GM12892 (cell line): Measurements from ENCODE around the gene SLC6A6.
"Not testable (repeated sequence)": the region's sequence is repeated elsewhere in the genome, so short reads cannot be mapped to it uniquely, and the experiment has no call there.

ENCODE experiments used
- DNase-seq: peaks from one replicate; pipeline ENCODE4 v3.0.0; 2011; ENCODE audit not compliant: insufficient read length
- FAIRE-seq: peaks from 2 replicates; lab custom pipeline; 2011; peaks lifted over from hg19 to GRCh38; lab: Jason Lieb, UNC
- POLR2A ChIP-seq: IDR thresholded peaks from 2 replicates; pipeline ENCODE4 v1.6.1; 2011; ENCODE audit warnings: low read depth, low read length, control low read depth
- POLR2AphosphoS5 ChIP-seq: IDR thresholded peaks from 2 replicates; pipeline ENCODE4 v1.6.1; 2011; ENCODE audit warnings: low read depth, low read length, control low read depth
- TAF1 ChIP-seq: IDR thresholded peaks from 2 replicates; pipeline ENCODE4 v1.6.1; 2011; ENCODE audit warnings: low read depth, mild to moderate bottlenecking, control low read depth, low read length, borderline replicate concordance

The SLC6A6 gene

DNA sequence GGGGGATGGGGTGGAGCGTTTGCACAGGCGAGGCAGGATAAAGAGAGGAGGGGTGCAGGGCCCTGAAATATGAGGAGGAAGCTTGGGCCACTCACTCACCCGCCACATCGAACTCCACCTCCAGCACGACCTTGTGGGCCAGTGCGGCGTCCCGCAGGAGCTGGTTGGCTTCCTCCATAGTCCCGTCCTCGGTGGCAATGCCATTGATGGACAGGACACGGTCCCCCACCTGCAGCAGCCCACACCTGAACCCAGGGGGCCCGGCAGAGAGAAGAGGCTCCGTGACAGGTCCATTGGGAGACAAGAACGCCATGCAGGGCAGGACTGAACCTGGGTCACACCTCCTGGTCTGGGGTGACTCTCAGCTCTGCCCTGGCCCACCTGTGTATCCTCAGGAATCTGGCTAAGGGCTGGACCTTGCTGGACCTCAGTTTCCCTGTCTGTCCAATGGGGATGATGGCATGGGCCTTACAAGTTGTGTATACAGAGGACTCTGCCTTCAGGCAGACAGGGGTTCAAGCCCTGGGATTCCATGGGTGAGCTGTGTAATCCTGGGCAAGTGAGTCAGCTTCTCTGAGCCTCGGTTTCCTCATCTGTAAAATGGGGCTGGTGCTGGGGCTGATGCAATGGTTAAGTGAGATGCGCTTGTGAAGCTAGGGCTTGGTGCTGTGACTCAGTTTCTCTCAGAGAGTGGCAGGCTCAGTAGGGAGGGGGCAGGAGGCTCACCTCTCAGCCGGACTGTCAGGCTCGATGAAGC, 111.3 kb downstream of the SLC6A6 start:
- FAIRE-seq: no peak
- DNase-seq: no peak
- TF ChIP-seq POLR2A: no peak
- no peak for TF ChIP-seq POLR2AphosphoS5
- no peak for TF ChIP-seq TAF1

- DNase-seq (no peak), FAIRE-seq (no peak)
- TF ChIP-seq POLR2AphosphoS5 (no peak), TAF1 (no peak), POLR2A (no peak)
Measured at GRCh38 chr3:14514323-14514720, 111.9 kb downstream of the SLC6A6 start.

GRCh38 chr3:14515526-14515925, 113.1 kb downstream of the SLC6A6 start:
- FAIRE-seq, DNase-seq: not testable (repeated sequence)

DNA sequence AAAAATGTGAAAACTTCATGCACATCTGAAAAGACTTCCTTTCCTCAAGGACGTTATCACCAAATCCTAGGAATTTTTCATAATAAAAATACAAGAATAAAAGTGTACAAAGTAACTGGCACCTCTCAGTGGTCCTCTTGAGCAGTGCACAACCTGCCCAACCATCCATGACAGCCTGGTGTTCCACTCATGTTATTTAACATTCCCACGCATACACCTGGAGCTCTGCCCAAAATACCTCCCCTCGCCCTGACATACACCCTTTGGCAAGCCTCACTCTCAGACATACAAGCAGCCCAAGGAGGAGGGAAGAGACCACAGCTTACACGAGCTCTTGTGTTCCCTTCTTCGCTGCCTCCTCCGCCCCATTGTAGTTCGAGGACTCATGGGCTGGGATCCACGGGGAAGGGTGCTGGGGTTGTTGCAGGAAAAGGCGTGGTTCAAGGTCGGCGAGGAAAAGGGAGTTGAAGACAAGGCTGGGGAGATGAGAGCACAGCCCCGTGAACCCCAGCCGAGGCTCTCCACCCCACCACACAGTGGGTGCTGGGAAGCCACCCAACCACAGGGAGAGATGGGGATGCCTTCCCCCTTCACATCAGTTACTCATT, 114.4 kb downstream of the SLC6A6 start:
- DNase-seq (no peak), FAIRE-seq (no peak)
- no peak for TF ChIP-seq POLR2A
- no peak for TF ChIP-seq TAF1
- no peak for TF ChIP-seq POLR2AphosphoS5

- TF ChIP-seq POLR2AphosphoS5 (no peak), POLR2A (no peak), TAF1 (no peak)
- FAIRE-seq: no peak
- DNase-seq: no peak
Measured at GRCh38 chr3:14517601-14518431, 115.4 kb downstream of the SLC6A6 start.

DNA sequence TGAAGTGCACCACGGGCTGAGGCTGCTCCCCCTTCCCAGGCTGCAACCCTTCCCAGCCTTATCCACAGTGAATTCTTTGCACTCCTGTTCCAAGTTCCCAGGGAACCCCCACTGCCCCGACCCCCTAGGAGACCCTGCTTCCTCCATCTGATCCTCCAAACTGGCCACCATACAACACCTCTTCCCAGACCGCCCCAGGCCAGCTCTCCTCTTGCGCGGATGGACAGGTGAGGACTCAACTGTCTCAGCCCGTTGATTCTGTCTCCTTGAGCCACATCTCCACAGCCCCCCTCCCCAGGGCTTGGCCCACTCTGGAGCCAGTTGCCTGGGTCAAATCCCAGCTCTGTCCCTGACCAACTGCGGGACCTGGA, 116.0 kb downstream of the SLC6A6 start:
- TF ChIP-seq TAF1 (no peak), POLR2AphosphoS5 (no peak), POLR2A (no peak)
- FAIRE-seq (no peak), DNase-seq (no peak)

- FAIRE-seq: no peak
Measured at GRCh38 chr3:14518893-14519292, 116.5 kb downstream of the SLC6A6 start.

GRCh38 chr3:14519406-14519805, 117.0 kb downstream of the SLC6A6 start:
- DNase-seq (no peak), FAIRE-seq (no peak)
- TF ChIP-seq TAF1 (no peak), POLR2A (no peak), POLR2AphosphoS5 (no peak)

More at GRCh38 chr3:14518893-14519292, 116.5 kb downstream of the SLC6A6 start:
- no peak for DNase-seq
- no peak for TF ChIP-seq POLR2AphosphoS5
- TF ChIP-seq TAF1: no peak
- TF ChIP-seq POLR2A: no peak

DNA sequence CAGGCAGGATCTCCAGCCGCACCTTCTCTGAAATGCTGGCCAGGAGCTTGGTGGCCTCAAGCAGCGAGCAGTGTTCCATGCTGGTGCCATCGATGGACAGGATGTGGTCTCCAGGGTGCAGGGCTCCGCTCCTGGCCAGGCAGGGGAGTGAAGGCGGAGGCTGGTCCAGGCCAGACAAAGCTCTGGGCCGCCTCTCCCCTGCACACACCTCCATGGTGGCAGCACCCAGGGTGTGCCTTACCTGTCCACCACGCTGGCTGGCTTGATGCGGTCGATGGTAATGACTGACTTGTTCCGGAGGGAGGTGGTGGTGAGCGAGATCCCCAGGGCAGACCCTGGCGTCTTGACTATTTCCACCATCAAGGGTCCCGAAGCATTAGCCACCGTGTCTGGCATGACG, 117.7 kb downstream of the SLC6A6 start:
- DNase-seq (no peak), FAIRE-seq (no peak)
- no peak for TF ChIP-seq TAF1

- no peak for FAIRE-seq
- TF ChIP-seq POLR2AphosphoS5 (no peak), TAF1 (no peak), POLR2A (no peak)
- no peak for DNase-seq
Measured at GRCh38 chr3:14520967-14521366, 118.6 kb downstream of the SLC6A6 start.

GRCh38 chr3:14521611-14522010, 119.2 kb downstream of the SLC6A6 start:
- no peak for FAIRE-seq
- TF ChIP-seq POLR2A (no peak), TAF1 (no peak), POLR2AphosphoS5 (no peak)
- DNase-seq: no peak

GRCh38 chr3:14522129-14522691, 119.8 kb downstream of the SLC6A6 start:
- TF ChIP-seq POLR2A: no peak
- no peak for TF ChIP-seq TAF1
- no peak for TF ChIP-seq POLR2AphosphoS5
- no peak for FAIRE-seq

More at GRCh38 chr3:14522129-14522691, 119.8 kb downstream of the SLC6A6 start:
- DNase-seq: no peak
